GM12878 (cell line): ENCODE data around the gene DKK3. TPM values are rescaled to one million over a fixed set of nuclear protein-coding genes. Genes with fewer than 3 reads are reported as not detected.

ENCODE experiments used
- ATAC-seq: fragments of 200-7000 bp; cut with Tn5 transposase; 3 replicates; pipeline ENCODE4 v1.9.1; 2020; ENCODE audit warnings: mild to moderate bottlenecking, moderate library complexity
- BruUV-seq: library from RNA; stranded (reverse); fragments of 400-500 nt; replicated peaks from 2 replicates; lab custom pipeline; 2021; lab: Mats Ljungman, UMichigan
- CTCF ChIA-PET: fragments of 300-600 bp; sonication (Branson Sonifier 250); formaldehyde crosslinking; extraction: SDS; loops from one replicate; lab custom pipeline; 2021; ENCODE audit warnings: inconsistent platforms; lab: Yijun Ruan, JAX
- POLR2A ChIA-PET: fragments of 350-600 bp; formaldehyde crosslinking; extraction: SDS; loops from one replicate; lab custom pipeline; 2021; ENCODE audit warnings: inconsistent platforms; lab: Charles Lee
- RAD21 ChIA-PET: fragments of 300-600 bp; sonication (Branson Sonifier 250); formaldehyde crosslinking; loops from one replicate; lab custom pipeline; 2023; ENCODE audit warnings: antibody characterized with exemption; ENCODE audit not compliant: unreplicated experiment; lab: Charles Lee
- SMC1A ChIA-PET: fragments of 300-600 bp; sonication (Branson Sonifier 250); formaldehyde crosslinking; loops from one replicate; lab custom pipeline; 2023; ENCODE audit not compliant: unreplicated experiment, uncharacterized antibody; lab: Charles Lee
- DNase-seq: peaks from one replicate; pipeline ENCODE4 v3.0.0-alpha.2; 2011; ENCODE audit warnings: low read depth, low spot score
- FAIRE-seq: peaks from 3 replicates; lab custom pipeline; 2011; peaks lifted over from hg19 to GRCh38; lab: Jason Lieb, UNC
- H2AFZ ChIP-seq: 2 replicates; pipeline ENCODE4 v1.6.0; 2011; ENCODE audit warnings: low read depth, low read length, control low read depth; ENCODE audit not compliant: control insufficient read depth
- H3K27ac ChIP-seq: 2 replicates; pipeline ENCODE4 v1.5.1; 2011; ENCODE audit warnings: control low read depth; ENCODE audit not compliant: control insufficient read depth, insufficient read depth
- H3K27me3 ChIP-seq, 2 experiments: replicated peaks in 1 of 2; 2 replicates each; pipeline versions ENCODE4 v1.6.0 to v1.6.1; 2011; ENCODE audit warnings: low read length in 1 of 2; ENCODE audit not compliant: control insufficient read depth in 2 of 2, insufficient read depth in 2 of 2
- H3K36me3 ChIP-seq, 2 experiments: 2 replicates each; pipeline ENCODE4 v1.5.1; 2011; ENCODE audit warnings: low read length in 1 of 2; ENCODE audit not compliant: control insufficient read depth in 2 of 2, insufficient read depth in 2 of 2
- H3K4me1 ChIP-seq: 2 replicates; pipeline ENCODE4 v1.6.1; 2011; ENCODE audit warnings: mild to moderate bottlenecking, low read length, moderate library complexity, mixed read lengths; ENCODE audit not compliant: control insufficient read depth, insufficient read depth
- H3K4me2 ChIP-seq: 2 replicates; pipeline ENCODE4 v1.6.0; 2011; ENCODE audit warnings: control low read depth; ENCODE audit not compliant: control insufficient read depth, insufficient read depth
- H3K4me3 ChIP-seq: fragments of 200-600 bp; sonication (generic); 2 replicates; pipeline ENCODE4 v1.5.1; 2016
- H3K79me2 ChIP-seq: 2 replicates; pipeline ENCODE4 v1.6.0; 2011; ENCODE audit warnings: low read length; ENCODE audit not compliant: control insufficient read depth, insufficient read depth
- H3K9ac ChIP-seq: 2 replicates; pipeline ENCODE4 v1.8.0; 2011; ENCODE audit warnings: low read length, control low read depth, mixed read lengths; ENCODE audit not compliant: control insufficient read depth, insufficient read depth
- H3K9me3 ChIP-seq: replicated peaks from 3 replicates; pipeline ENCODE4 v1.5.1; 2011; ENCODE audit warnings: mild to moderate bottlenecking, low read length; ENCODE audit not compliant: control insufficient read depth, insufficient read depth
- H4K20me1 ChIP-seq: 2 replicates; pipeline ENCODE4 v1.6.0; 2011; ENCODE audit not compliant: control insufficient read depth, insufficient read depth
- CEBPB ChIP-seq, 2 experiments: fragments of 150-350 bp in 1 of 2; IDR thresholded peaks; 2 replicates each; pipeline ENCODE4 v1.6.1; 2012 to 2014; ENCODE audit warnings: low read depth in 2 of 2, low read length in 2 of 2, borderline replicate concordance in 1 of 2, inconsistent platforms in 1 of 2
- FOXK2 ChIP-seq: fragments of 450-650 bp; IDR thresholded peaks from 2 replicates; pipeline ENCODE4 v1.6.1; 2017; ENCODE audit warnings: mild to moderate bottlenecking, moderate library complexity
- FOXM1 ChIP-seq: IDR thresholded peaks from 2 replicates; pipeline ENCODE4 v1.6.1; 2012; ENCODE audit warnings: low read depth, mild to moderate bottlenecking, inconsistent platforms, low read length, moderate library complexity
- HCFC1 ChIP-seq: fragments of 150-350 bp; IDR thresholded peaks from 2 replicates; pipeline ENCODE4 v1.6.1; 2014; ENCODE audit warnings: low read length
- IKZF2 ChIP-seq, 2 experiments: fragments of 450-650 bp; IDR thresholded peaks; 2 replicates each; pipeline ENCODE4 v1.6.1; 2017; ENCODE audit warnings: mild to moderate bottlenecking in 2 of 2, moderate library complexity in 2 of 2
- MEF2B ChIP-seq: fragments of 450-650 bp; IDR thresholded peaks from 2 replicates; pipeline ENCODE4 v1.6.1; 2018; ENCODE audit warnings: mild to moderate bottlenecking, moderate library complexity; ENCODE audit not compliant: partially characterized antibody, poor library complexity, severe bottlenecking
- MLLT1 ChIP-seq: fragments of 450-650 bp; IDR thresholded peaks from 2 replicates; pipeline ENCODE4 v1.6.1; 2016; ENCODE audit warnings: mild to moderate bottlenecking
- PKNOX1 ChIP-seq: fragments of 450-650 bp; IDR thresholded peaks from 2 replicates; pipeline ENCODE4 v1.6.1; 2016; ENCODE audit warnings: mild to moderate bottlenecking
- SKIL ChIP-seq: fragments of 450-650 bp; IDR thresholded peaks from 2 replicates; pipeline ENCODE4 v1.6.1; 2017; ENCODE audit warnings: mild to moderate bottlenecking, low read depth, inconsistent platforms; ENCODE audit not compliant: poor library complexity, severe bottlenecking
- SMC3 ChIP-seq: IDR thresholded peaks from 2 replicates; pipeline ENCODE4 v1.6.1; 2011; ENCODE audit warnings: low read length, improper control_type of control experiment, borderline replicate concordance
- WRNIP1 ChIP-seq: IDR thresholded peaks from 2 replicates; pipeline ENCODE4 v1.6.1; 2011; ENCODE audit warnings: low read depth, low read length, improper control_type of control experiment, borderline replicate concordance
- ZBTB33 ChIP-seq: fragments of 450-650 bp; IDR thresholded peaks from 2 replicates; pipeline ENCODE4 v1.6.1; 2017; ENCODE audit warnings: mild to moderate bottlenecking
- ZNF592 ChIP-seq: fragments of 450-650 bp; IDR thresholded peaks from 2 replicates; pipeline ENCODE4 v1.6.1; 2017; ENCODE audit warnings: mild to moderate bottlenecking, moderate library complexity
- WGBS: methylation state at CpG from one replicate; pipeline ENCODE4 v1.1.6; 2016; ENCODE audit warnings: low lambda C conversion rate; ENCODE audit not compliant: insufficient replicate concordance, insufficient coverage; ENCODE audit errors: missing lambda C conversion rate; 5-methylcytosine and 5-hydroxymethylcytosine counted together
- in situ Hi-C: fragments of 300-500 bp; cut with MboI; formaldehyde crosslinking; loops from 9 replicates; pipeline ENCODE4 v1.14.3; 2018; ENCODE audit warnings: mixed read lengths
- intact Hi-C: fragments of 100-400 bp; cut with micrococcal nuclease; formaldehyde crosslinking; loops from one replicate; pipeline ENCODE4 v1.14.2; 2022; ENCODE audit not compliant: unreplicated experiment
- polyA plus RNA-seq, 11 experiments: library from polyadenylated mRNA; depleted of rRNA in 4 of 11; unstranded in 6 of 11; stranded (reverse) in 5 of 11; fragments of >200 nt; fragmentation: Nextera tagmentation in 4 of 11; fragmentation: Illumina TruSeq in 1 of 11; extraction: Ambion mirVana in 4 of 11; extraction: Trizol in 1 of 11; gene quantifications; 1 replicate in 1 of 11; 2 replicates in 10 of 11; pipeline versions ENCODE4 v1.2.1 to v1.2.3, GENCODE V29; 2011 to 2016; ENCODE audit warnings: inconsistent platforms in 2 of 11, missing spikeins in 2 of 11, low read depth in 1 of 11
- total RNA-seq, 4 experiments: library from RNA; depleted of rRNA in 3 of 4; stranded (reverse); fragments of >200 nt in 3 of 4; fragmentation: Illumina TruSeq in 1 of 4; extraction: Trizol in 1 of 4; gene quantifications; 2 replicates each; pipeline versions ENCODE4 v1.2.1 to v1.2.3, GENCODE V29; 2013 to 2021

The DKK3 gene
- total and polyA plus RNA-seq, 10 of the 15 experiments (the other 5 are each of a cell fraction or from before 2014, with no cell fraction given) = 0.07 to 0.16 (median 0.15) TPM; not detected in 7

GRCh38 chr11:11960687-11961086 lies 47.7 kb downstream of the DKK3 start:
- Histone ChIP-seq H3K4me2 (no peak overlapping the region), H3K9me3 (no peaks in the 10 kb centered on the region), H3K79me2 (no peaks in the 10 kb centered on the region), H3K27ac (no peak overlapping the region), H4K20me1 (no peaks in the 10 kb centered on the region), H3K4me3 (no peak overlapping the region), H3K9ac (no peak overlapping the region), H3K27me3 (no peaks in the 10 kb centered on the region; a peak in 1 of 4 replicates), H3K4me1 (peaks cover 9% of the 10 kb centered on the region), H3K36me3 (peaks cover 0 to 10% of the 10 kb centered on the region in 2 experiments), H2AFZ (no peak overlapping the region)
- no TSS peak for BruUV-seq
- ChIA-PET CTCF (interaction anchor here (0.8 to 3.8 kb wide), 2 partner anchors 14 to 17 kb away, joined by 3 to 8 read pairs; no protein-coding TSS in a partner anchor), RAD21 (no interaction called here), SMC1A (no interaction called here), POLR2A (no interaction called here)
- intact Hi-C loops (no loop called here), in situ Hi-C loops (no loop called here)
- ATAC-seq (peak; percentile 39), FAIRE-seq (no peak), DNase-seq (no peak)
- WGBS = 97% methylated on average over 1 of the region's 1 CpG
- no peak for TF ChIP-seq MLLT1
- no peak for TF ChIP-seq PKNOX1
- no peak for TF ChIP-seq SMC3
- no peak for TF ChIP-seq WRNIP1
- TF ChIP-seq FOXK2 = no peak
- TF ChIP-seq ZBTB33 = no peak
- TF ChIP-seq ZNF592 = no peak
- no peak for TF ChIP-seq IKZF2 (IDR thresholded peaks at IDR 0.05)
- TF ChIP-seq FOXM1 = no peak
- no peak for TF ChIP-seq SKIL
- no peak for TF ChIP-seq MEF2B
- TF ChIP-seq HCFC1 = no peak
- TF ChIP-seq CEBPB (IDR thresholded peaks at IDR 0.05; ENCODE audit: borderline replicate concordance in 1 of 2, low read depth in 2 of 2, low read length in 2 of 2) = no peak
